ENCODE measurements around the gene GNPNAT1.

The GNPNAT1 gene

GRCh38 chr14:52791223-52792096 is at the start of gene GNPNAT1:
GNPNAT1 (minus strand) TSS chr14:52791607; CDS start chr14:52784650, 6,957 bp downstream.
- DNase-seq (ENCODE audit: low read depth) = peak; percentile 78

GRCh38 chr14:52840877-52841276 is 49.5 kb upstream of the GNPNAT1 start:
- no peak for DNase-seq (ENCODE audit: low read depth)

- no peak for DNase-seq (ENCODE audit: low read depth)
Measured at GRCh38 chr14:52837451-52837850, 46.0 kb upstream of the GNPNAT1 start.

- DNase-seq (ENCODE audit: low read depth) = no peak
Measured at GRCh38 chr14:52836063-52836462, 44.7 kb upstream of the GNPNAT1 start.

GRCh38 chr14:52835122-52835903 is 43.9 kb upstream of the GNPNAT1 start:
- DNase-seq (ENCODE audit: low read depth) = no peak

- no peak for DNase-seq (ENCODE audit: low read depth)
Measured at GRCh38 chr14:52834440-52834842, 43.0 kb upstream of the GNPNAT1 start.

- no peak for DNase-seq (ENCODE audit: low read depth)
Measured at GRCh38 chr14:52833891-52834290, 42.5 kb upstream of the GNPNAT1 start.

GRCh38 chr14:52829527-52830185 is 38.2 kb upstream of the GNPNAT1 start:
- no peak for DNase-seq (ENCODE audit: low read depth)

GRCh38 chr14:52827426-52827825 is 36.0 kb upstream of the GNPNAT1 start:
- DNase-seq (ENCODE audit: low read depth) = no peak

GRCh38 chr14:52825085-52825484 is 33.7 kb upstream of the GNPNAT1 start:
- no peak for DNase-seq (ENCODE audit: low read depth)

GRCh38 chr14:52824462-52824861 is 33.1 kb upstream of the GNPNAT1 start:
- DNase-seq (ENCODE audit: low read depth) = no peak

- DNase-seq (ENCODE audit: low read depth) = no peak
Measured at GRCh38 chr14:52821805-52822250, 30.4 kb upstream of the GNPNAT1 start.

GRCh38 chr14:52808101-52808500 is 16.7 kb upstream of the GNPNAT1 start:
- no peak for DNase-seq (ENCODE audit: low read depth)

GRCh38 chr14:52806115-52806514 is 14.7 kb upstream of the GNPNAT1 start:
- DNase-seq (ENCODE audit: low read depth) = no peak

- no peak for DNase-seq (ENCODE audit: low read depth)
Measured at GRCh38 chr14:52802597-52802996, 11.2 kb upstream of the GNPNAT1 start.

- no peak for DNase-seq (ENCODE audit: low read depth)
Measured at GRCh38 chr14:52801014-52801712, 9.8 kb upstream of the GNPNAT1 start.

GRCh38 chr14:52798826-52799225 is 7.4 kb upstream of the GNPNAT1 start:
- no peak for DNase-seq (ENCODE audit: low read depth)

GRCh38 chr14:52797653-52798052 is 6.2 kb upstream of the GNPNAT1 start:
- DNase-seq (ENCODE audit: low read depth) = no peak

- DNase-seq (ENCODE audit: low read depth) = no peak
Measured at GRCh38 chr14:52793061-52793460, 1.7 kb upstream of the GNPNAT1 start.

GRCh38 chr14:52792097-52792415 is 649 bp upstream of the GNPNAT1 start:
- DNase-seq (ENCODE audit: low read depth) = no peak

GRCh38 chr14:52790756-52791222 is 618 bp downstream of the GNPNAT1 start:
- no peak for DNase-seq (ENCODE audit: low read depth)

Data from activated gamma-delta T cell treated with anti-CD3 and anti-CD28 coated beads, Interleukin-2, amount 50 U/mL, for 16 hours (primary cell).